Stimulated activated CD8-positive, alpha-beta memory T cell treated with anti-CD3 and anti-CD28 coated beads, Interleukin-4, amount 100 ng/mL, for 24 hours (primary cell): ENCODE results near the gene KNTC1.
"Not testable (repeated sequence)": the region's sequence is repeated elsewhere in the genome, so short reads cannot be mapped to it uniquely, and the experiment has no call there.

Source experiments
- DNase-seq: peaks from one replicate; pipeline ENCODE4 v3.0.0-alpha.2; 2020; ENCODE audit warnings: low read depth

The KNTC1 gene

GRCh38 chr12:122646517-122647217 lies 119.6 kb downstream of the KNTC1 start:
- peak; percentile 16 for DNase-seq

- no peak for DNase-seq
These were observed 124.6 kb downstream of the KNTC1 start for GRCh38 chr12:122651520-122652224.

- not testable (repeated sequence) for DNase-seq
These were observed 126.2 kb downstream of the KNTC1 start for GRCh38 chr12:122653291-122653690.

GRCh38 chr12:122656298-122656697 lies 129.2 kb downstream of the KNTC1 start:
- no peak for DNase-seq

GRCh38 chr12:122659579-122659978 lies 132.5 kb downstream of the KNTC1 start:
- no peak for DNase-seq

- no peak for DNase-seq
These were observed 134.2 kb downstream of the KNTC1 start for GRCh38 chr12:122661246-122661645.

- no peak for DNase-seq
These were observed 134.9 kb downstream of the KNTC1 start for GRCh38 chr12:122661938-122662337.

- DNase-seq, result no peak
These were observed 138.3 kb downstream of the KNTC1 start for GRCh38 chr12:122665349-122665748.

DNA sequence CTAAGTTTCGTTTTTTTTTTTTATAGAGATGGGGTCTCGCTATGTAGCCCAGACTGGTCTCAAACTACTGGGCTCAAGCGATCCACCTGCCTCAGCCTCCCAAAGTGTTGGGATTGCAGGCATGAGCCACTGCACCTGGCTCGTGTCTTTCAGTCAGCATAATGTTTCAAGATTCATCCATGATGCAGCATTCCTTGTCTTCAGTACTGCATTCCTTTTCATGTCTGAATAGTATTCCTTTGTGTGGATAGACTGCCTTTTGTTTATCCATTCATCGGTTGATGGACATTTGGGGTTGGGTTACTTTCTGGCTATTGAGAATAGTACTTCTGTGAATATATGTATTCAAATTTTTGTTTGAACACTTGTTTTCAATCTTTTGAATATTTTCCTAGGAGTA lies 138.7 kb downstream of the KNTC1 start:
- no peak for DNase-seq

DNA sequence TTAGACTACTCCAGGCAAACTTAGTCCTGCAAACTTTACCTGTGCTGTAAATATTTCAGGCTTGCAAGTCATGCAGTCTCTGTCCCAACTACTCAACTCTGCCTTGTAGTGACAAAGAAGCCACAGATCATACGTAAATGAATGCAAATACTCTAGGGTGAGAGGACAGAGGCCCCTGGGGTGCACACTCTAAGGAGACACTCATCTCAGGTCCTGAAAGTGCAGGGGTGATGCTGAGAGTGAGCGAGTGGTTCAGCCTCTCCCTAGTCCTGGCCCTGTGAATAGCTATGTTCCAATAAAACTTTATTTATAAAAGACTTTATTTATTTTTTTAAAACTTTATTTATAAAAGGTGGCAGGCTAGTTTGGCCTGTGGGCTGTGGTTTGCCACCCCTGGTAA lies 141.2 kb downstream of the KNTC1 start:
- DNase-seq, result no peak

GRCh38 chr12:122669397-122670070 lies 142.5 kb downstream of the KNTC1 start:
- no peak for DNase-seq

DNA sequence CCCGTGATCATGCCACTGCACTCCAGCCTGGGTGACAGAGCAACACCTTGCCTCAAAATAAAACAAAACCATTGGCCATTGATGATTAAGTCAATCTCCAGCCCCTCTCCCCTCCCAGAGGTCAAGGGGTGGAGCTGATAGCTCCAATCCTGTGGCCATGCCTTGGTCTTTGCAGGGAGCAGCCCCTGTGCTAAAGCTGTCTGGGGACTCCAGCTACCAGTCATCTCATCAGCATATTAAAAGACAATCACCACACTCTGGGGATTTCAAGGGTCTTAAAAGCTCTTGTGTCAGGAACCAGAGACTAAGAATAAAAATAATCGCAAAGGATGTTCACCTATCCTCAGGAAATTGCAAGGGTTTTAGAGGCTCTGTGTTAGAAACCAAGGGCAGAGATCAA lies 145.5 kb downstream of the KNTC1 start:
- no peak for DNase-seq
